Lung (tissue), 12 donors: Measurements from ENCODE around the gene UAP1L1. TPM values are rescaled to one million over a fixed set of nuclear protein-coding genes. Genes with fewer than 3 reads are reported as not detected.

Source experiments
- ATAC-seq: fragments of 200-7000 bp; cut with Tn5 transposase; one replicate; pipeline ENCODE4 v1.9.1; 2020; ENCODE audit warnings: moderate number of reproducible peaks; ENCODE audit not compliant: insufficient read depth, low FRiP score
- DNase-seq, 3 donors: peaks; one replicate each; pipeline ENCODE4 v3.0.0-alpha.2; 2013 to 2017
- H3K27ac ChIP-seq, 2 donors: one replicate each; pipeline ENCODE4 v1.5.1; 2013; ENCODE audit warnings: mild to moderate bottlenecking in 2 of 2, moderate library complexity in 2 of 2, control low read depth in 1 of 2, inconsistent platforms in 1 of 2, low read depth in 1 of 2, low read length in 1 of 2
- H3K27me3 ChIP-seq, 3 donors: one replicate each; pipeline ENCODE4 v1.5.1; 2013; ENCODE audit warnings: low read length in 2 of 3; ENCODE audit not compliant: control insufficient read depth in 3 of 3, insufficient read depth in 3 of 3
- H3K36me3 ChIP-seq, 4 donors: one replicate each; pipeline ENCODE4 v1.5.1; 2013; ENCODE audit warnings: low read length in 4 of 4, mild to moderate bottlenecking in 1 of 4, moderate library complexity in 1 of 4; ENCODE audit not compliant: control insufficient read depth in 4 of 4, insufficient read depth in 4 of 4
- H3K4me1 ChIP-seq, 5 donors: one replicate each; pipeline ENCODE4 v1.5.1; 2013; ENCODE audit warnings: low read length in 5 of 5, mild to moderate bottlenecking in 2 of 5, moderate library complexity in 1 of 5; ENCODE audit not compliant: control insufficient read depth in 5 of 5, insufficient read depth in 5 of 5
- H3K4me3 ChIP-seq: one replicate; pipeline ENCODE4 v1.5.1; 2013; ENCODE audit warnings: mild to moderate bottlenecking, control low read depth, moderate library complexity
- H3K9ac ChIP-seq, 2 donors: one replicate each; pipeline ENCODE4 v1.5.1; 2013; ENCODE audit warnings: low read length in 2 of 2, control low read depth in 1 of 2; ENCODE audit not compliant: insufficient read depth in 1 of 2
- H3K9me3 ChIP-seq, 4 donors: one replicate each; pipeline ENCODE4 v1.5.1; 2013; ENCODE audit warnings: low read length in 3 of 4, mild to moderate bottlenecking in 1 of 4, moderate library complexity in 1 of 4; ENCODE audit not compliant: control insufficient read depth in 4 of 4, insufficient read depth in 3 of 4
- WGBS, 2 donors: extraction: QIAGEN DNeasy Blood & Tissue Kit; methylation state at CpG; one replicate each; pipeline ENCODE4 v1.1.7; 2013; 5-methylcytosine and 5-hydroxymethylcytosine counted together
- polyA plus RNA-seq, 2 donors: library from polyadenylated mRNA; stranded (reverse); fragments of 200-250 nt; gene quantifications; one replicate each; pipeline ENCODE4 v1.2.1, GENCODE V29; 2013
- total RNA-seq, 2 donors: library from RNA; depleted of rRNA in 1 of 2; stranded (reverse); fragments of >200 nt in 1 of 2; gene quantifications; one replicate each; pipeline ENCODE4 v1.2.1, GENCODE V29; 2014 to 2021
- TF ChIP-seq, protein P1 (sequence below): IDR thresholded peaks from 2 replicates; pipeline ENCODE4 v1.5.1; 2012; ENCODE audit warnings: mild to moderate bottlenecking; ENCODE audit errors: control extremely low read depth, extremely low read depth
- donor health status: control.
- donor health status: control.
- donor health status: Bipolar disorder and iron deficiency.
- donor health status: healthy.
- donor health status: DM: yes; HTN: yes; CAD: no.

UAP1L1 gene
- total and polyA plus RNA-seq, 4 donors: 12.2 to 35.5 (median 17.1) TPM

DNA sequence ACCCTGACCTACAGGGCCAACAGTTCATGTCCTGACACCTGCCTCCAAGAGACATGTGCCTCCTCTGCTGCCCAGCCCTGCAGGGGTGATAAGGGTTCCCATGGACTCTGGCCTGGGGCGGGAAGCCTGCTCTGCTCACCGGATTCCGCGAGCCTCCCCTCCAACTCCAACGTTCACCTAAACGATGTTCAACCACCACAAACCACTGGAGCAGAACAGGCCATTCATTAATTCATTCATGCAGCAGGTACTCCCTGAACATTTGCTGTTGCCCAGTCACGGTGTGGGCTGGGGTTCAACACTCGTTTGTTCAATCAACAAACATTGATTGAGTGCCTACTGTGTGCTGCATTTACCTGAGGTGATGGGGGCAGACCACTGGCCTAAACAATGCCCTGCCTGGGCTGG, 3.3 kb upstream of the UAP1L1 start:
- Histone ChIP-seq H3K9ac (no peak overlapping the region), H3K9me3 (no peaks in the 10 kb centered on the region), H3K36me3 (peaks cover 0 to 7% (median 0%) of the 10 kb centered on the region in 4 donors), H3K27me3 (peaks cover 0 to 11% (median 3%) of the 10 kb centered on the region in 3 donors), H3K27ac (no peak overlapping the region), H3K4me1 (peaks cover 0 to 32% (median 11%) of the 10 kb centered on the region in 5 donors), H3K4me3 (no peak overlapping the region)
- 90 to 93% methylated on average over 8 of the region's 8 CpGs for WGBS, 2 donors
- TF ChIP-seq, protein P1, sequence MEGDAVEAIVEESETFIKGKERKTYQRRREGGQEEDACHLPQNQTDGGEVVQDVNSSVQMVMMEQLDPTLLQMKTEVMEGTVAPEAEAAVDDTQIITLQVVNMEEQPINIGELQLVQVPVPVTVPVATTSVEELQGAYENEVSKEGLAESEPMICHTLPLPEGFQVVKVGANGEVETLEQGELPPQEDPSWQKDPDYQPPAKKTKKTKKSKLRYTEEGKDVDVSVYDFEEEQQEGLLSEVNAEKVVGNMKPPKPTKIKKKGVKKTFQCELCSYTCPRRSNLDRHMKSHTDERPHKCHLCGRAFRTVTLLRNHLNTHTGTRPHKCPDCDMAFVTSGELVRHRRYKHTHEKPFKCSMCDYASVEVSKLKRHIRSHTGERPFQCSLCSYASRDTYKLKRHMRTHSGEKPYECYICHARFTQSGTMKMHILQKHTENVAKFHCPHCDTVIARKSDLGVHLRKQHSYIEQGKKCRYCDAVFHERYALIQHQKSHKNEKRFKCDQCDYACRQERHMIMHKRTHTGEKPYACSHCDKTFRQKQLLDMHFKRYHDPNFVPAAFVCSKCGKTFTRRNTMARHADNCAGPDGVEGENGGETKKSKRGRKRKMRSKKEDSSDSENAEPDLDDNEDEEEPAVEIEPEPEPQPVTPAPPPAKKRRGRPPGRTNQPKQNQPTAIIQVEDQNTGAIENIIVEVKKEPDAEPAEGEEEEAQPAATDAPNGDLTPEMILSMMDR: no peak
- DNase-seq (no peak), ATAC-seq (no peak)

DNA sequence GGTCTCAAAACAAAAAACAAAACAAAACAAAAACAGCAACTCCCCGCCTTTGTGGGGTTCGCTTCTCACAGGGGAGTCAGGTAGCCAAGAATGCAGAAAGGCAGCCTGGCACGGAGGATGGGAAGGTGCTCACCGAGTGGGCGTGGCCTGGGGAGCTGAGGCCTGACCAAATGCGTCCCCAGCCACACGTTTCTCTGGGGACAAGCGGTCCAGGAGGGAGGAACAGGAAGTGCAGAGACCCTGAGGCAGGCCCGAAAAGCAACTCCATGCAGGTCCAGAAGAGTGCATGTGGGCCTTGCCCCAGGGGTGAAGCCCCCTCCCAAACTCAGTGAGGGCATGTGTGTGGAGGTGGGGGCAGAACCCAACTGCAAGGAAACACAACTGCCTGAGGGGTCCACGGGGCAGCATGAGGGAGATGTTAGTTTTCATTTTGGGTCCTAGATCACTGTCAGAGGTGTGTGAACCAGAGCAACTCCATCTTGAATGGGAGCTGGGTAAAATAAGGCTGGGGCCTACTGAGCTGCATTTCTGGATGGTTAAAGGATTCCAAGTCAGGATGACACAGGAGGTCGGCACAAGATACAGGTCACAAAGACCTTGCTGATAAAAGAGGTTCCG, 2.6 kb upstream of the UAP1L1 start:
- H3K27me3 ChIP-seq: peaks cover 0 to 11% (median 5%) of the 10 kb centered on the region in 3 donors
- no peak overlapping the region for H3K4me3 ChIP-seq
- TF ChIP-seq, protein P1: no peak
- peaks cover 0 to 14% (median 3%) of the 10 kb centered on the region in 4 donors for H3K36me3 ChIP-seq
- H3K27ac ChIP-seq: no peak overlapping the region
- DNase-seq (no peak), ATAC-seq (no peak)
- H3K9ac ChIP-seq: no peak overlapping the region
- 80 to 85% methylated on average over 12 of the region's 12 CpGs for WGBS, 2 donors
- no peaks in the 10 kb centered on the region for H3K9me3 ChIP-seq
- H3K4me1 ChIP-seq: peaks cover 0 to 25% (median 11%) of the 10 kb centered on the region in 5 donors

DNA sequence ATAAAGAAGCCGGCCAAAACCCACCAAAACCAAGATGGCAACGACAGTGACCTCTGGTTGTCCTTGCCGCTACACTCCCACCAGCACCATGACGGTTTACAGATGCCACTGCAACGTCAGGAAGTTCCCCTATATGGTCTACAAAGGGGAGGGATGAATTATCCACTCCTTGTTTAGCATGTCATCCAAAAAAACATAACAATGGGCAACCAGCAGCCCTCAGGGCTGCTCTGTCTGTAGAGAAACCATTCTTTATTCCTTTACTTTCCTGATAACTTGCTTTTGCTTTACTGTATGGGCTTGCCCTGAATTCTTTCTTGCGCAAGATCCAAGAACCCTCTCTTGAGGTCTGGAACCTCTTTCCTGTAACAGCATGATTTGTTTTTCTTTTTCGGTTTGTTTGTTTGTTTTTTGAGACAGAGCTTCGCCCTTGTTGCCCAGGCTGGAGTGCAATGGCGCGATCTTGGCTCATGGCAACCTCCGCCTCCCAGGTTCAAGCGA, 2.0 kb upstream of the UAP1L1 start:
- no peak overlapping the region for H3K9ac ChIP-seq
- TF ChIP-seq, protein P1: no peak
- no peak overlapping the region for H3K27ac ChIP-seq
- DNase-seq (no peak), ATAC-seq (no peak)
- H3K36me3 ChIP-seq: peaks cover 0 to 19% (median 4%) of the 10 kb centered on the region in 4 donors
- H3K9me3 ChIP-seq: no peaks in the 10 kb centered on the region
- H3K4me1 ChIP-seq: peaks cover 0 to 25% (median 11%) of the 10 kb centered on the region in 5 donors
- H3K27me3 ChIP-seq: peaks cover 0 to 11% (median 7%) of the 10 kb centered on the region in 3 donors
- WGBS, 2 donors: 74 to 80% methylated on average over 12 of the region's 12 CpGs
- H3K4me3 ChIP-seq: no peak overlapping the region
